ENCODE results near the gene STIM1.

DNA sequence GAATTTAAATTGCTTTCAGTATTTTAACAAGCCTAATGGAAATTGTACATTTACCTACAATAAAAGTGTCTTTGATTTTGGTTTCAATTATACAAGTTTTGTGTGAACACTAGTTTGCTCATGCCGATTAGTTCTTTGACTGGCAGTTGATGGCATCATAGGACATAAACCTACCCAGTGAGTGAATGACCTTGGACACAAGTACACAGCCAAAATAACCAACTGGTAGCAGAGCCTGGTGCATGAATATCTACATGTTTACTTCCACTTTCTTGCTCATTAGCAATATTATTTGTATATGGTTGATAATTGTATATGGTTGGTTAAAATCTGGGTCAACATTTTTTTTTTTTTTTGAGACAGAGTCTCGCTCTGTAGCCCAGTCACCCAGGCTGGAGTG, 37.8 kb downstream of the STIM1 start:
- TF ChIP-seq, protein P1, sequence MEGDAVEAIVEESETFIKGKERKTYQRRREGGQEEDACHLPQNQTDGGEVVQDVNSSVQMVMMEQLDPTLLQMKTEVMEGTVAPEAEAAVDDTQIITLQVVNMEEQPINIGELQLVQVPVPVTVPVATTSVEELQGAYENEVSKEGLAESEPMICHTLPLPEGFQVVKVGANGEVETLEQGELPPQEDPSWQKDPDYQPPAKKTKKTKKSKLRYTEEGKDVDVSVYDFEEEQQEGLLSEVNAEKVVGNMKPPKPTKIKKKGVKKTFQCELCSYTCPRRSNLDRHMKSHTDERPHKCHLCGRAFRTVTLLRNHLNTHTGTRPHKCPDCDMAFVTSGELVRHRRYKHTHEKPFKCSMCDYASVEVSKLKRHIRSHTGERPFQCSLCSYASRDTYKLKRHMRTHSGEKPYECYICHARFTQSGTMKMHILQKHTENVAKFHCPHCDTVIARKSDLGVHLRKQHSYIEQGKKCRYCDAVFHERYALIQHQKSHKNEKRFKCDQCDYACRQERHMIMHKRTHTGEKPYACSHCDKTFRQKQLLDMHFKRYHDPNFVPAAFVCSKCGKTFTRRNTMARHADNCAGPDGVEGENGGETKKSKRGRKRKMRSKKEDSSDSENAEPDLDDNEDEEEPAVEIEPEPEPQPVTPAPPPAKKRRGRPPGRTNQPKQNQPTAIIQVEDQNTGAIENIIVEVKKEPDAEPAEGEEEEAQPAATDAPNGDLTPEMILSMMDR (conservative IDR thresholded peaks at IDR 0.05), result no peak
- no peak for TF ChIP-seq EZH2 (IDR thresholded peaks at IDR 0.05; ENCODE audit: low read depth)
